Spleen (tissue), 11 donors: ENCODE data around the gene UROC1. TPM values are rescaled to one million over a fixed set of nuclear protein-coding genes. Genes with fewer than 3 reads are reported as not detected.
A peak's percentile ranks its signal among the peaks of the same experiment; 100 is the strongest.

Experiments used
- DNase-seq: peaks from one replicate; pipeline ENCODE4 v3.0.0-alpha.2; 2020
- H3K27ac ChIP-seq, 8 donors: fragments of 200-600 bp; sonication (generic) in 7 of 8; 1 replicate in 4 of 8; 2 replicates in 4 of 8; pipeline versions ENCODE4 v1.5.0 to v1.8.0; 2016 to 2021; ENCODE audit warnings: inconsistent platforms in 4 of 8, mild to moderate bottlenecking in 4 of 8, moderate library complexity in 1 of 8
- H3K27me3 ChIP-seq, 7 donors: fragments of 200-600 bp; sonication (generic) in 6 of 7; replicated peaks in 1 of 7; 1 replicate in 4 of 7; 2 replicates in 3 of 7; pipeline versions ENCODE4 v1.5.0 to v1.8.0; 2016 to 2021; ENCODE audit warnings: inconsistent platforms in 3 of 7, mild to moderate bottlenecking in 1 of 7
- H3K36me3 ChIP-seq, 6 donors: fragments of 200-600 bp; sonication (generic) in 5 of 6; 1 replicate in 4 of 6; 2 replicates in 2 of 6; pipeline versions ENCODE4 v1.5.0 to v1.8.0; 2016 to 2021; ENCODE audit warnings: inconsistent platforms in 2 of 6
- H3K4me1 ChIP-seq, 6 donors: fragments of 200-600 bp; sonication (generic) in 5 of 6; 1 replicate in 3 of 6; 2 replicates in 3 of 6; pipeline versions ENCODE4 v1.5.0 to v1.8.0; 2016 to 2021; ENCODE audit warnings: inconsistent platforms in 3 of 6
- H3K4me3 ChIP-seq, 8 donors: fragments of 200-600 bp; sonication (generic) in 7 of 8; 1 replicate in 4 of 8; 2 replicates in 4 of 8; pipeline versions ENCODE4 v1.5.0 to v1.8.0; 2016 to 2021; ENCODE audit warnings: inconsistent platforms in 4 of 8, mild to moderate bottlenecking in 4 of 8, moderate library complexity in 2 of 8
- H3K9me3 ChIP-seq, 8 donors: fragments of 200-600 bp; sonication (generic) in 7 of 8; 1 replicate in 4 of 8; 2 replicates in 4 of 8; pipeline versions ENCODE4 v1.5.0 to v1.8.0; 2016 to 2021; ENCODE audit warnings: inconsistent platforms in 4 of 8
- CTCF ChIP-seq, 11 experiments: fragments of 200-600 bp in 7 of 11; fragments of 450-650 bp in 4 of 11; sonication (generic) in 4 of 11; IDR thresholded peaks in 8 of 11; conservative IDR thresholded peaks in 3 of 11; 1 replicate in 7 of 11; 2 replicates in 4 of 11; pipeline versions ENCODE4 v1.4.0 to v1.8.0; 2016 to 2021; ENCODE audit warnings: antibody characterized with exemption in 11 of 11, inconsistent platforms in 4 of 11, mild to moderate bottlenecking in 1 of 11
- POLR2A ChIP-seq, 3 donors: fragments of 450-650 bp; IDR thresholded peaks; one replicate each; pipeline ENCODE4 v1.5.1; 2017; ENCODE audit warnings: antibody characterized with exemption in 3 of 3, mild to moderate bottlenecking in 1 of 3
- POLR2AphosphoS5 ChIP-seq, 3 donors: sonication (generic); formaldehyde crosslinking; IDR thresholded peaks; one replicate each; pipeline ENCODE4 v1.5.1; 2017; ENCODE audit warnings: antibody characterized with exemption in 3 of 3
- WGBS, 5 donors: extraction: QIAGEN DNeasy Blood & Tissue Kit in 3 of 5; methylation state at CpG; one replicate each; pipeline versions ENCODE4 v1.1.5 to v1.1.7; 2013 to 2018; 5-methylcytosine and 5-hydroxymethylcytosine counted together
- intact Hi-C: fragments of 100-400 bp; cut with DNase I; formaldehyde crosslinking; loops from one replicate; pipeline ENCODE4 v1.15.0; 2023; ENCODE audit warnings: low total_unique reads
- polyA plus RNA-seq, 3 donors: library from polyadenylated mRNA; stranded (reverse); fragments of 200-250 nt; gene quantifications; one replicate each; pipeline ENCODE4 v1.2.1, GENCODE V29; 2013
- total RNA-seq, 7 donors: library from RNA; depleted of rRNA in 3 of 7; stranded (reverse); fragments of >200 nt in 3 of 7; fragmentation: NEBNext Ultra II Directional in 4 of 7; extraction: Animal tissue kit (Norgen Biotek cat#: 25700) in 4 of 7; gene quantifications; one replicate each; pipeline versions ENCODE4 v1.1.0 to v1.2.1, GENCODE V29; 2016 to 2021
- donor health status: healthy with polysubstance abuse.
- donor health status: DM: no; HTN: no; CAD: no; lungs with moderate emphysema.
- donor health status: DM: no; HTN: no; CAD: no.
- donor health status: Bipolar disorder and iron deficiency.
- donor health status: healthy.
- donor health status: DM: no; HTN: no; CAD: no.
- donor health status: DM: yes; HTN: yes; CAD: no.

Gene UROC1
- total and polyA plus RNA-seq, 10 donors = 0.02 to 0.16 (median 0.03) TPM; not detected in 6

- intact Hi-C loops = no loop called here
- no peaks in the 10 kb centered on the region for H3K9me3 ChIP-seq
- TF ChIP-seq CTCF (IDR thresholded peaks at IDR 0.05 in 8 of 11, conservative IDR thresholded peaks at IDR 0.05 in 3 of 11) (no peak), POLR2AphosphoS5 (IDR thresholded peaks at IDR 0.05) (no peak)
- DNase-seq = peak; percentile 69
- 62 to 77% (median 69%) methylated on average over 14 of the region's 14 CpGs for WGBS, 5 donors
- H3K27me3 ChIP-seq = no peaks in the 10 kb centered on the region
- no peaks in the 10 kb centered on the region for H3K36me3 ChIP-seq
- peak overlapping the region in 6 of 8 donors; percentile 59 to 86 (median 76) for H3K27ac ChIP-seq
- no peak overlapping the region for H3K4me3 ChIP-seq
- H3K4me1 ChIP-seq = peaks cover 9 to 83% (median 47%) of the 10 kb centered on the region in 6 donors
Observed at GRCh38 chr3:126486360-126486847, 31.2 kb downstream of the UROC1 start.

DNA sequence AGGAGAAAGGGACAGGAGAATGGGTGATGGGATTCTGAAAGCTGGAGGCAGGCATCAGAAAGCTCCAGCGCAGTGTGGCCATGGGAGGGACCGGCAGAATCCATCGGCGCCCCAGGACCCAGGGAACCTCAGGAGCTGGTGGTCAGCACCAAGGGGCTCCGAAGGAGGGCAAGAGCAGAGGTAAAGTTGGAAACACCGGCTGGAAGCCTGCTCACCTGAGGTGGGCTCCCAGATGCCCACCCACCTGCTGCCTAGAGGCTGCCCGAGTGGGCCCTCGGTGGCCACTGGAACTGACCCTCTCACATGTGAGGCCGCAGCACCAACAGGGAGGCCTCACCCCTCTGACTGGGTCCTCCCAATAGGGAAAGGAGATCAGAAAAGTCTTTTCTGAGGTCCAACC is 31.6 kb downstream of the UROC1 start:
- H3K36me3 ChIP-seq = no peaks in the 10 kb centered on the region
- no peaks in the 10 kb centered on the region for H3K9me3 ChIP-seq
- intact Hi-C loops = no loop called here
- no peaks in the 10 kb centered on the region for H3K27me3 ChIP-seq
- peak; percentile 46 for DNase-seq
- no peak overlapping the region for H3K4me3 ChIP-seq
- TF ChIP-seq POLR2A (IDR thresholded peaks at IDR 0.05) = no peak
- TF ChIP-seq CTCF (IDR thresholded peaks at IDR 0.05 in 8 of 11, conservative IDR thresholded peaks at IDR 0.05 in 3 of 11) = no peak
- peaks cover 9 to 80% (median 44%) of the 10 kb centered on the region in 6 donors for H3K4me1 ChIP-seq
- peak overlapping the region in 6 of 8 donors; percentile 49 to 86 (median 74) for H3K27ac ChIP-seq
- 88 to 98% (median 96%) methylated on average over 8 to 9 of the region's 9 CpGs for WGBS, 5 donors

- WGBS, 5 donors = 76 to 89% (median 84%) methylated on average over 8 of the region's 8 CpGs
- no peak for TF ChIP-seq CTCF (IDR thresholded peaks at IDR 0.05 in 8 of 11, conservative IDR thresholded peaks at IDR 0.05 in 3 of 11)
- no peak for TF ChIP-seq POLR2AphosphoS5 (IDR thresholded peaks at IDR 0.05)
- no peak for TF ChIP-seq POLR2A (IDR thresholded peaks at IDR 0.05)
- no peaks in the 10 kb centered on the region for H3K27me3 ChIP-seq
- peaks cover 9 to 74% (median 41%) of the 10 kb centered on the region in 6 donors for H3K4me1 ChIP-seq
- peak; percentile 17 for DNase-seq
- H3K36me3 ChIP-seq = no peaks in the 10 kb centered on the region
- H3K27ac ChIP-seq = peak overlapping the region in 1 of 8 donors; percentile 86
- no peak overlapping the region for H3K4me3 ChIP-seq
- intact Hi-C loops = no loop called here
- H3K9me3 ChIP-seq = no peaks in the 10 kb centered on the region
Observed at GRCh38 chr3:126485176-126485897, 32.2 kb downstream of the UROC1 start.

- no peak overlapping the region for H3K4me3 ChIP-seq
- peaks cover 9 to 67% (median 37%) of the 10 kb centered on the region in 6 donors for H3K4me1 ChIP-seq
- peak overlapping the region in 1 of 8 donors; percentile 33 for H3K27ac ChIP-seq
- no peaks in the 10 kb centered on the region for H3K36me3 ChIP-seq
- TF ChIP-seq POLR2A (IDR thresholded peaks at IDR 0.05) = no peak
- no peak for TF ChIP-seq POLR2AphosphoS5 (IDR thresholded peaks at IDR 0.05)
- TF ChIP-seq CTCF (IDR thresholded peaks at IDR 0.05 in 8 of 11, conservative IDR thresholded peaks at IDR 0.05 in 3 of 11) = no peak
- intact Hi-C loops = no loop called here
- WGBS, 5 donors = 72 to 95% (median 80%) methylated on average over 3 of the region's 3 CpGs
- DNase-seq = peak; percentile 67
- no peaks in the 10 kb centered on the region for H3K27me3 ChIP-seq
- no peaks in the 10 kb centered on the region for H3K9me3 ChIP-seq
Observed at GRCh38 chr3:126484662-126485061, 32.9 kb downstream of the UROC1 start.
